GM18508 (cell line): Measurements from ENCODE around the gene CDC14A.
"Not testable (repeated sequence)": the region's sequence is repeated elsewhere in the genome, so short reads cannot be mapped to it uniquely, and the experiment has no call there.

Experiments
- ATAC-seq: cut with Tn5 transposase; IDR thresholded peaks from one replicate; pipeline ENCODE4 v1.9.1; 2021; ENCODE audit warnings: moderate number of reproducible peaks; ENCODE audit not compliant: insufficient read depth, unreplicated experiment

CDC14A gene, protein sequence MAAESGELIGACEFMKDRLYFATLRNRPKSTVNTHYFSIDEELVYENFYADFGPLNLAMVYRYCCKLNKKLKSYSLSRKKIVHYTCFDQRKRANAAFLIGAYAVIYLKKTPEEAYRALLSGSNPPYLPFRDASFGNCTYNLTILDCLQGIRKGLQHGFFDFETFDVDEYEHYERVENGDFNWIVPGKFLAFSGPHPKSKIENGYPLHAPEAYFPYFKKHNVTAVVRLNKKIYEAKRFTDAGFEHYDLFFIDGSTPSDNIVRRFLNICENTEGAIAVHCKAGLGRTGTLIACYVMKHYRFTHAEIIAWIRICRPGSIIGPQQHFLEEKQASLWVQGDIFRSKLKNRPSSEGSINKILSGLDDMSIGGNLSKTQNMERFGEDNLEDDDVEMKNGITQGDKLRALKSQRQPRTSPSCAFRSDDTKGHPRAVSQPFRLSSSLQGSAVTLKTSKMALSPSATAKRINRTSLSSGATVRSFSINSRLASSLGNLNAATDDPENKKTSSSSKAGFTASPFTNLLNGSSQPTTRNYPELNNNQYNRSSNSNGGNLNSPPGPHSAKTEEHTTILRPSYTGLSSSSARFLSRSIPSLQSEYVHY

DNA sequence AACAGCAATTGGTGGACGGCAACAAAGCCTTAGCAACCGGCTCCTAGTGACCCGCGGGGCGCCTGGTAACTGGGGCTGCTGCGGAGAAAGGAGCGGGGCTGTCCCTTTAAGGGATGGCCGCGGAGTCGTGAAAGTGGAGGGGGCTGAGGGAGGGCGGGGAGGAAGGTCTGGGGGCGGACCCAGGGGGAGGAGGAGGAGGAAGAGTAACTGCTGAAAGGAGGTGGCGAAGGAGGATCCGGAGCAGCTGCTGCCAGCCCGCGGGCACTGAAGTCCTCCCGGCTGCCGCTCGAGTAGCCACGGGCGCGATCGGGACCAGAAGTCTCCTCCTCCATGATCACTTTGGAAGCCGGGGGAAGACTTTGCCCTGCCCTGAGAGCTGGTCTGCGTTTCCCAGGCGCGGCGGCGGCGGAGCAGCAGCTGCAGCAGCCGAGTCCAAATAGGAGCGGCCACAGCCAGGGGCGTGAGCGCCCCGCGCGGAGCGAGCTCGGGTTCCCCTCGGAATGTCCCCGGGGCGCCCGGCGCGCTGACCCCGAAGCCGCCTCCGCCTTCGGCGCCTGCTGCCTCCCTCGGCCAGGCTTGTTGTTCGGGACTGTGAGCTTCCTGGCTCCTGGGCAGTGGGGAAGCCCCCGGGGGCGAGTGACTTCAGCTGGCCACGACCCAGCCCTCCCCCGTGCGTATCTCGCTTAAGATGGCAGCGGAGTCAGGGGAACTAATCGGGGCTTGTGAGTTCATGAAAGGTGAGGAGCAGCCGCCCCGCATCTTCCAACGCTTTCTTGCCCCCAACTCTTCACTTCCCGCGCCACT lies at the start of gene CDC14A:
Gene CDC14A (plus strand): TSS at position 240 of the 804 bp plus-strand sequence. CDS start 449 bp downstream, at position 689.
- peak; percentile 40 for ATAC-seq

DNA sequence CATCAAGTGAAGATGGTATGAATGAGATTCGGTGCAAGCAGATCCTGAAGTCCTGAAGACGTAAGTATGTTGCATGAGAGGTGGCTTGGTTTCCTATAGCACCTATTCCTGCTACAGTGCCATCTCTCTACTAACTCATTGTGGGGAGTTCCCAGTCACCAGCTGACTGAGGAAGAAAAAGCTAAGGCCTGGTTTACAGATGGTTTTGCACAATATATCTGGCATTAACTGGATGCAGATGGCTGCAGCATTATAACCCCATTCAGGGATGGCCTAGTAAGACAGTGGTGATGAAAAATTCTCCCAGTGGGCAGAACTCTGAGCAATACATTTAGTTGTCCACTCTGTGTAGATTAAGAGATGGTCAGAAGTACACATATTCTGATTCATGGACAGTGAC lies 49.6 kb upstream of the CDC14A start:
- no peak for ATAC-seq

DNA sequence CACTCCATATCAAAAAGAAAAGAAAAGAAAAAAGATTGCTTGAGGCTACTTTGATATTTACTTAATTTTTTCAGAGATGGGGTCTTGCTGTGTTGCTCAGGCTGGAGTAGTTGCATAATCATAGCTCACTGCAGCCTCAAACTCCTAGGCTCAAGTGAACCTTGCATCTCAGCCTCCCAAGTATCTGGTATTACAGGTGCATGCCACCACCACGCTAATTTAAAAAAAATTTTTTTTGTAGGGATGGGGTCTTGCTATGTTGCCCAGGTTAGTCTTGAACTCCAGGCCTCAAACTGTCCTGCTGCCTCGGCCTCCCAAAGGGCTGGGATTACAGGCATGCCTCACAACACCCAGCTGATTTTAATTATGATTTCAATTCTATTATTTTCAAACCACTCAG lies 48.1 kb upstream of the CDC14A start:
- ATAC-seq: no peak

DNA sequence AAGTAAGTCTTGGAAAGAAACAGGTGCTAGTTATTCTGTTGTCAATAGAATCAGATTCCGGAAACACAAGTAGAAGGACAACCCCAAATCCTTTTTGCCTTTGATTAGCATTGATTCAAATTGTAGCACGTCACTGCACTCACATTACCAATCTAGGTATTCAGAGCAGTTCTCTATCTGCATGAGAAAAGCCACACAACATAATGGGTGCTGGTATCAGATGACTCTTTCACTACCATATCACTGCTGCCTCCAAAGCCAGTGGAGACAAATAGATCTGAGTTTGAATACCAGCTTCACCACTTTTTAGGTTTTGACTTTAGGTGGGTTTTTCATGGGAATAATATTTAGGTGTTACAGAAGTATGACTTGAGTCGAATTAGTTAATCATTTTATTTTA lies 47.4 kb upstream of the CDC14A start:
- ATAC-seq: no peak

DNA sequence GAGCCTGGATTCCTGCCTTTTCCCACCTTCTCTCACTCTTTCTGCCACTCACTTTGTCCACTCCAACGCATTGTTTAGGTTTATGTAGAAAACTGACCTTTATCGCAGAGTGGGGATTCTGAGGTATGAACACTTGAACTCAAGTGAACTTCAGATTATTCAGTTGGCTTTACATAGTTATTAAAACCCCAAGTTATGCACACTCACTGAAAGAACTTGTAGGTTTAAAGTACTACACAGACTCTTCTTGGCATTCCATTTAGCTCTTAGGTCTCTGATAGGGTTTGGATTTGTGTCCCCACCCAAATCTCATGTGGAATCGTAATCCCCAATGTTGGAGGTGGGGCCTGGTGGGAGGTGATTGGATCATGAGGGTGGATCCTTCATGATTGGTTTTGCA lies 46.4 kb upstream of the CDC14A start:
- no peak for ATAC-seq

DNA sequence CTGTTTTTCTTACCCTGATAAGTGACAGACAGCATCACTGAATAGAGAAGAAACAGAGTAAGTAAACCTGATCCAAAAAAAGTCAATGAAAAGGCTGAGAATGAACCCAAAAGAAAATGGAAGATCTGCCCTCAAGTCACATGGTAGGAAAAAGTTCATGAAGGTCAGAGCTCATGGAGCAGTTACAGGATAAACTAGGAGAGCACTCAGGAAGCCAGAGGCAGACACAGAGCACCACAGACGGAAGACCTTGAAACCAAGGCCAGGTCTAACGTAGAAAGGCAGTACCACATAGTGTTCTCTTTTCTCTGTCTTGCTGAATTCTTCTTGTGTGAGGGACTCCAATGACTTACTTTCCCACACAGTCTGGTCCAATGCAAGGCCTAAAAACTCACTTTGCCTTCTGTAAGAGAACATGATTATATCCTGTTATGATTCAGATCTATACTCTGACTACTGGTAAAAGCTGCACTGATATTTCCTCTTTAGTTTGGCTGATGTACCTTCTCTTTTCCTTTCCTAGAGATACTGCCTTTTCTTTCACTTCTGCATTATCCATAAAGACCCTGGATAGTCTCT lies 45.5 kb upstream of the CDC14A start:
- ATAC-seq: no peak

DNA sequence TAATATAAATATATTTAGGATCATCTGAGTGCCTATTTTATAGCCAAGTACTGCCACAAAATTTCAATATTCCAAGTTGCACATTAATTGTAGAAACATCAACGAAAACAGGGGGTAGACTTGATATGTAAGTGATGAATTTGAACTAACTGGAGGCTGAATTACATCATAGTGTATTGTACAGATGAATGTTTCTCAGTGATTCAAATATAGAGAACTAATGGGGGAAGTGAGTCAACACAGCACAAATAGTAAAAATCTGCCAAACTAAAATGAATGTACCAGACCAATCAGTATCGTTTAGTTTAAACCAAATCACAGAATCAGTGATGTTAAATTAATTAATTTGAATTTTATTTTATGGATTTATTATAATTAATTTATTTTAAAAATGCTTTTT lies 43.5 kb upstream of the CDC14A start:
- no peak for ATAC-seq

DNA sequence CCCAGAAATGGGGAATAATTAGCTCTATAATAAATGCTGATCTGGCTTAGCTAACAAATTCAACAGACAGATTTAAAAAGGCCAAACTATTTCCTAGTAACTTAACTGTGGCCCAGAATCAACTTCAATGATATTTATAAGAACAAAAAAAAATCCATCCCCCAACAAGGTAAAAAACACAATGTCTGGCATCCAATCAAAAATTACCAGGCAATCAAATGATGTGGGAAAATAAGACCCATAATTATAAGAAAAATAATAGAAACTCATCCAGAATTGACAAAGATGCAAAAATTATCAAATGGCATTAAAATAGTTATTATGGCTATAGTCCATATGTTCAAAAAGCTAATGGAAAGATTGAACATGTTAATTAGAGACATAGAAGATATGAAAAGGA lies 42.4 kb upstream of the CDC14A start:
- ATAC-seq: no peak

DNA sequence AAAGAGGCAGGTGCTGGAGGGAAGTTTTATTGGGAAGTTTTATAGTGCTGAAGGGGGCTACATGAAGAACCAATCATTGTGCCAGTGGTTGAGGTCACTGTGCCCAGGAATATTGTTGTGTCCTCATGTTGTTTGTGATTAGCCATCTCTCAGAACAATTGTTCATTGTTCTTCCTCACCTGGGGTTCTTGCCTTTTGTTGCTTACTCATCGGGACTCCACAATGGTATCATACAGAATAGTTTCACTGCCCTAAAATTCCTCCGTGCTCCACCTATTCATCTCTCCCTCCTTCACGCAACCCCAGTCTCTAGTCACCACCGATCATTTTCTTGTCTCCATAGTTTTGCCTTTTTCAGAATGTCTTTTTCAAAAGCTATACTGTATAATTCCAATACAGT lies 38.9 kb upstream of the CDC14A start:
- ATAC-seq: no peak

DNA sequence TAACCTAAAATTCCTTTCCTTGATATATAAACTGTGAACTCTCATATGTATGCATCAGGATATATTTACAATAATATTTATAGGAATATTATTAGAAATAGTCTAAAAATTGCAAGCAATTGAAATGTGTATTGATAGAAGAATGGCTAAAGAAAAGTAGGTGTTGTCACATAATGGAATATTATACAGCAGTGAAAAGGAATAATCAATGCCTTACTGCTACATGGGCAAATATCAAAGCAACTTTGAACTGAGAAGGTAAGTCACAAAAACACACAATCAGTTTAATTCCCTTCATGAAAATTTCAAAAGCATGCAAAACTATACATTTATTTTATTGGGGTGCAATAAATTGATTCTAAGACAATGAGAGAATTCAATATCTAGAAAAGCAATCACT lies 35.7 kb upstream of the CDC14A start:
- ATAC-seq: no peak

DNA sequence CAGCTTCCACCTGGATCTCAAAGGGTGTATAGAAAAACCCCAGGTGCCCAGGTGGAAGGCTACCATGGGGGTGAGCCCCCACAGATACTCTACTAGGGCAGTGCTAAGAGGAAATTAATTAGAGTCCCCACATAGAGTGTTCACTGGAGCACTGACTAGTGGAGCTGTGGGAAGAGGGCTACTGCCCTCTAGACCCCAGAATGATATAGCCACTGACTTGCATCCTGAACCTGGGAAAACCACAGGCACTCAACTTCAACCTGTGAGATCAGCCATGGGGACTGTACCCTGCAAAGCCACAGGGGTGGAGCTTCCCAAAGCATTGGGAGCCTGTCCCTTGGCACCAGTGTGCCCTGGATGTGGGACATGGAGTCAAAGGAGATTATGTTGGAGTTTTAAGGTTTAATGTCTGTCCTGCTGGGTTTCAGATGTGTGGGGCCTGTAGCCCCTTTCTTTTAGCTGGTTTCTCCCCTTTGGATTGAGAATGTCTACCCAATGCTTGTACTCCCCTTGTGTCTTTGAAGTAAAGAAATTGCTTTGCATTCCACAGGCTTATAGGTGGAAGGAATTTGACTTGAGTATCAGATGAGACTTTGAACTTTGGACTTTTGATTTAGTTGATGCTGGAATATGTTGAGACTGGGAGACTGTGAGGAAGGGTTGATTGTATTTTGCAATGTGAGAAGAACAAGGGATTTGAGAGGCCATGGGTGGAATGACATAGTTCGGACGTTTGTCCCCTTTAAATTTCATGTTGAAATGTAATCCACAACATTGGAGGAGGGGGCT lies 31.8 kb upstream of the CDC14A start:
- ATAC-seq: no peak

DNA sequence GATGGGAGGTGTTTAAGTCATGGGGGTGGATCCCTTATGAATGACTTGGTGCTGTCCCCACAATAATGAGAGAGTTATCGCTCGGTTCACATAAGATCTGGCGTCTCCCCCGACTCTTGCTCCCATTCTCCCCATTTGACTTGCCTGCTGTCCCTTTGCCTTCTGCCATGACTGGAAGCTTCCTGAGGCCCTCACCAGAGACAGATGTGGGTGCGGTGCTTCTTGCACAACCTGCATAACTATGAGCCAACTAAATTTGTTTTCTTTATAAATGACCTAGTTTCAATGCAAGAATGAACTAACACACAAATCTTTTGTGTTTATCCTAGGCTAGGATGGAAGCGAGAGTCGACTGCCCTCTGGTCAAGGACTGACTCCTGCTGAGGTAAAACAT lies 31.2 kb upstream of the CDC14A start:
- no peak for ATAC-seq

DNA sequence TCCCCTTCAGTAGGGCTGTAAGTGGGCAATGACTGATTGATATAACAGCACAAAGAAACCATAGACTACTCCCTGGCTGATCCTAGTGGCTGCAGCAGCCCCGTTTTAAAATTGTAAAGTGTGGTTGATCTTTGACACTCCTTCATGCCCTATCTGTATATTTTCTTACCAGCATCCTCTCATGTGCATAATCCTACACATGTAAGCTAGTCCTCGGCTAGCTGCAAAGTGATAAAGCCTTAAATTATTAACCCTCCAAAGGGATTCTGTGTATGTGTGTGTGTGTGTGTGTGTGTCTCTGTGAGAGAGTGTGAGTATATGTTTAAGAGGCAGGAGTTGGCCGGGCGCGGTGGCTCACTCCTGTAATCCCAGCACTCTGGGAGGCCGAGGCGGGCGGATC lies 30.8 kb upstream of the CDC14A start:
- no peak for ATAC-seq

DNA sequence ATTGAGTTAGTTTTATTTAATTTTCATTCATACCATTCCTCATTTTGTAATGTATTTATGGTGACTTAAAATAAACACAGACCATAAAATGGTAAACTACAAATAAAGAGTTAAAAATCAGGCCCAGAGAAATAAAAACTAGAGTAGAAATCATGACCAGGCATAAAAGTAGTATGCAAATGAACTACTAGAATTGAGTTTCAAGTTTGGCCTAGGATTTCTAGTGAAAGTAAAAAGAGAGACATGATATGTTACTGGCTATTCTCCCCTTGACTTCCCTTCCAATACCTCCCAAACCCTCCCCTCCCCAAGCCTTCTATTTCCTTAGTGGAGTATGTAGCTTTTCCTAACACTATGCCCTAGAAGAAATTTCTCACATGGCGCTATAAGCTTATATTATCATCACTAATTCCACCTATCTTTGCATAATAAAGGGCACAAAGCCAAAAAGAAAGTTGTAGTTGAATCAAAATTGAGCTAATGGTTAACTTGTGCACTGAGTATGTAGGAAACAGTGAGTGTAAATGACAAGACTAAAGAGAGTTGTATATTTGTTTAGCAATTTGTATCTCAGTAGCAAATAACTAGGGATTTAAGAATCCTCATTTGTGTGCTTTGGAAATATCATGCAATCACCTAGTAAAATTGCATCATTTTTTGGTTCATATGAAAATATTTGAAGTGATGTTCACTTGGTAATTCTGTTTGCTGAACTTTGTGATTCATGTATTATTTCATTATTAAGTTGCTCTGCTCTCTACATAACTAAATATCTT lies 29.7 kb upstream of the CDC14A start:
- no peak for ATAC-seq

DNA sequence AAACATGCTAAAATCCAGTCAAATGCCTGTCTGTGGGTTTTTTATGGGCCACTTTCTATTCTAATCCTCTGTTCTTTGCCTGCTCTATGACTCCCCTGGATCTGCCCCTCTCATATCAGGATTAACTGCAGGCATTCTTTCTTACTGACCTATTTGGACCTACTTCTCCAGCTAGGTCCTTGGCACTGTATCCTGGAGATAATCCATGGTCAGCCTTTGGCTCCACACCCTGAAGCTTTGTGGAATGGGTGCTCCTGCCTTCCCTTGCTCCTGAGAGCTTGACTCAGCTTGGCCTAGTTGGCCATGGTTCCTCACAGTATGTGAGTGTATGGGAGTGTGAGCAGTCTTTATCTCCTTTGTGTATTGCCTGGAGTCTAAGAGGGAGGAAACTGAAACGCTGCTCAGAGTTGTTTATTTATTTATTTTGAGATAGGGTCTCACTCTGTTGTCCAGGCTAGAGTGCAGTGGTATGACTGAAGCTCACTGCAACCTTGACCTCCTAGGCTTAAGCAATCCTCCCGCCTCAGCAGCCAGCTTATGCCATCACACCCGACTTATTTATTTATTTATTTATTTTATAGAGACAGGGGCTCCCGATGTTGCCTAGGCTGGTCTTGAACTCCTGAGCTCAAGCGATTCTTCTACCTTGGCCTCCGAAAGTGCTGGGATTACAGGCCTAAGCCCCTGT lies 28.7 kb upstream of the CDC14A start:
- ATAC-seq: no peak

DNA sequence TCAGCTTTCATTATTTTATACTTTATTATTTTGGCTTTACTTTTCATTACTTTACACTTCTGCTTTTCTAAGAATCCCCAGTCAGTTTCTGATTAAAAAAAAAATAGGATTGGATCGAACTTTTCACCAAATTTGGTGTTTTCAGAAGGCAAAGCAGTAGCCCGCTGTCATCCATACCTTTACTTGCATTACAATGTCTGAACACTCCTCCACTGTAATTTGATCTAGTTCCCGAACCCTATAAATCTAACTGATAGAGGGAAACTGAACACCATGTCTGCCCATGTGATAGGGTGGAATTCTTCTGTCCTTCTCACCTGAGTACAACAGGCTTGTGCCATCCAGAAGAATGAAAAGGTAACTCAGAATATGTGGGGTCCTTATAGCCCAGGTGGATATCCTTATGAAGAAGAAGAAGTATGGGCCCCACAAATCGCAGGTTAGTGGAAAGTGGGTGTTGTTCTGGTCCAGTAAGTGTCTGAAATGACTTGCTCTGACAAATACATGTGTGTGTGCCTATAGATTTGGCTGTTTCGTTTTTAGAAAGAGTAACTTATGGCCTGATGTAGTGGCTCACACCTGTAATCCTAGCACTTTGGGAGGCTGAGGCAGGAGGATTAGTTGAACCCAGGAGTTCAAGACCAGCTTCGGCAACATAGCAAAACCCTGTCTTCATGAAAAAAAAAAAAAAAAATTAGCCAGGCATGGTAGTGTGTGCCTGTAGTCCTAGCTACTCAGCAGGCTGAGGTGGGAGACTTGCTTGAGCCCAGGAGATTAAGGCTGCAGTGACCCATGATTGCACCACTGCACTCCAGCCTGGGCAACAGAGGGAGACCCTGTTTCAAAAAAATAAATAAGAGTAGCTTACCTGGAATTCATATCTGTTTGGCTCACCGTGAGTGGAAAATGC lies 26.6 kb upstream of the CDC14A start:
- no peak for ATAC-seq

DNA sequence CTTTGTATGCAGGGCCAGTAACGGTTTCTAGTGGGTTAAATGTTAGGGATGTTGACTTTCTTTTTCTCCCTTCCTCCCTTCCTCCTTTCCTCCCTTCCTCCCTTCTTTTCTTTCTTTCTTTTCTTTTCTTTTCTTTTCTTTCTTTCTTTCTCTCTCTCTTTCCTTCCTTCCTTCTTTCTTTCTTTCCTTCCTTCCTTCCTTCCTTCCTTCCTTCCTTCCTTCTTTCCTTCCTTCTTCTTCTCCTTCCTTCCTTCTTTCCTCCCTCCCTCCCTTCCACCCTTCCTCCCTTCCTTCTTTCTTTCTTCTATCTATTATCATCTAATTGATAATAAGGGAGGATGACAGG lies 26.0 kb upstream of the CDC14A start:
- ATAC-seq: not testable (repeated sequence)

DNA sequence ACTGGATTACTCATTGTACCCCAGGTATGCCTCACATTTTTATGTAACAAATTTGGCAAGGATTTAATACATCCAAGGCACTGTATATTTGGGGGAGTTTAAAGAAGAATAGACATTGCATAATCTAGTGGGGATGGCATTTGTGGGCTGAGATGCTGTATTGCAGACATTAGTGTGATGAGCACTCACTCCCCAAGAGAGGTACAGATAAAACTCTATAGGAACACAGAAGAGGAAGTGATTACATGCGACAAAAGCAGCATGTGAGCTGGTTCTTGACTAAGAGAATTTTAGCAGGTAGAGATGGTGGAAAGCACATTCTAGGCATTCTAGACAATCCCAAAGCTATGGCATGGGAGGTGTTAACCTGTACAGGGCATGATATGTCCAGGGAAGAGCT lies 24.2 kb upstream of the CDC14A start:
- no peak for ATAC-seq
